NCI-H345 treated with DMSO at 0.1 percent for 48 hours (cell line): ENCODE results near the gene DLAT.
"Not testable (repeated sequence)": the region's sequence is repeated elsewhere in the genome, so short reads cannot be mapped to it uniquely, and the experiment has no call there.

Experiments
- DNase-seq: peaks from one replicate; lab custom pipeline; 2025; ENCODE audit not compliant: unreplicated experiment; lab: John Stamatoyannopoulos, UW

The DLAT gene

GRCh38 chr11:112004389-112004788, 20.8 kb upstream of the DLAT start:
- DNase-seq: no peak

GRCh38 chr11:112005422-112006094, 19.6 kb upstream of the DLAT start:
- DNase-seq: no peak

GRCh38 chr11:112006095-112006441, 19.1 kb upstream of the DLAT start:
- not testable (repeated sequence) for DNase-seq

GRCh38 chr11:112011451-112011850, 13.8 kb upstream of the DLAT start:
- DNase-seq: not testable (repeated sequence)

- no peak for DNase-seq
Observed at GRCh38 chr11:112012874-112013273, 12.3 kb upstream of the DLAT start.

- no peak for DNase-seq
Observed at GRCh38 chr11:112013497-112014164, 11.6 kb upstream of the DLAT start.

GRCh38 chr11:112016088-112016764, 9.0 kb upstream of the DLAT start:
- DNase-seq: no peak

- DNase-seq: no peak
Observed at GRCh38 chr11:112016765-112017376, 8.3 kb upstream of the DLAT start.

GRCh38 chr11:112017538-112017937, 7.7 kb upstream of the DLAT start:
- DNase-seq: no peak

- DNase-seq: no peak
Observed at GRCh38 chr11:112019066-112019465, 6.1 kb upstream of the DLAT start.

GRCh38 chr11:112023104-112023503, 2.1 kb upstream of the DLAT start:
- no peak for DNase-seq

GRCh38 chr11:112024178-112024772, 933 bp upstream of the DLAT start:
- no peak for DNase-seq

GRCh38 chr11:112025707-112026106, 499 bp downstream of the DLAT start:
- DNase-seq: no peak

GRCh38 chr11:112026784-112027410, 1.7 kb downstream of the DLAT start:
- not testable (repeated sequence) for DNase-seq

GRCh38 chr11:112029460-112029859, 4.3 kb downstream of the DLAT start:
- no peak for DNase-seq

GRCh38 chr11:112033902-112034301, 8.7 kb downstream of the DLAT start:
- no peak for DNase-seq

GRCh38 chr11:112037527-112037926, 12.3 kb downstream of the DLAT start:
- DNase-seq: no peak

- no peak for DNase-seq
Observed at GRCh38 chr11:112042161-112042960, 17.2 kb downstream of the DLAT start.

- no peak for DNase-seq
Observed at GRCh38 chr11:112042961-112043304, 17.7 kb downstream of the DLAT start.

GRCh38 chr11:112044961-112045360, 19.8 kb downstream of the DLAT start:
- DNase-seq: no peak
